SKM-1 treated with dmso at 0.1 percent for 144 hours (cell line): ENCODE data around the gene PIK3IP1.

ENCODE experiments used
- DNase-seq: peaks from one replicate; lab custom pipeline; 2025; ENCODE audit not compliant: unreplicated experiment; lab: John Stamatoyannopoulos, UW

PIK3IP1 gene

GRCh38 chr22:31279821-31280505 lies 12.3 kb downstream of the PIK3IP1 start:
- DNase-seq, result no peak

GRCh38 chr22:31279327-31279669 lies 13.0 kb downstream of the PIK3IP1 start:
- DNase-seq, result no peak

GRCh38 chr22:31278626-31279326 lies 13.5 kb downstream of the PIK3IP1 start:
- no peak for DNase-seq

- no peak for DNase-seq
Observed at GRCh38 chr22:31278151-31278621, 14.1 kb downstream of the PIK3IP1 start.

GRCh38 chr22:31277741-31278140 lies 14.5 kb downstream of the PIK3IP1 start:
- no peak for DNase-seq

- DNase-seq, result no peak
Observed at GRCh38 chr22:31276426-31277167, 15.7 kb downstream of the PIK3IP1 start.

GRCh38 chr22:31275576-31275975 lies 16.7 kb downstream of the PIK3IP1 start:
- no peak for DNase-seq

- no peak for DNase-seq
Observed at GRCh38 chr22:31275018-31275417, 17.3 kb downstream of the PIK3IP1 start.

GRCh38 chr22:31274017-31274416 lies 18.3 kb downstream of the PIK3IP1 start:
- no peak for DNase-seq

- peak; percentile 28 for DNase-seq
Observed at GRCh38 chr22:31272522-31273446, 19.5 kb downstream of the PIK3IP1 start.

- DNase-seq, result no peak
Observed at GRCh38 chr22:31271485-31271884, 20.8 kb downstream of the PIK3IP1 start.

GRCh38 chr22:31271026-31271425 lies 21.3 kb downstream of the PIK3IP1 start:
- DNase-seq, result no peak

- DNase-seq, result no peak
Observed at GRCh38 chr22:31269892-31270579, 22.3 kb downstream of the PIK3IP1 start.

- DNase-seq, result no peak
Observed at GRCh38 chr22:31268281-31268680, 24.0 kb downstream of the PIK3IP1 start.

- no peak for DNase-seq
Observed at GRCh38 chr22:31263896-31264640, 28.2 kb downstream of the PIK3IP1 start.

GRCh38 chr22:31262312-31263133 lies 29.8 kb downstream of the PIK3IP1 start:
- no peak for DNase-seq

GRCh38 chr22:31260474-31260856 lies 31.8 kb downstream of the PIK3IP1 start:
- no peak for DNase-seq

GRCh38 chr22:31259798-31260473 lies 32.4 kb downstream of the PIK3IP1 start:
- no peak for DNase-seq
